HG02623 (cell line): ENCODE results near the gene UBE2QL1.

Experiments used
- ATAC-seq: cut with Tn5 transposase; IDR thresholded peaks from one replicate; pipeline ENCODE4 v1.9.1; 2021; ENCODE audit warnings: moderate library complexity; ENCODE audit not compliant: unreplicated experiment

Gene UBE2QL1

GRCh38 chr5:6427694-6428093, 21.0 kb upstream of the UBE2QL1 start:
- no peak for ATAC-seq

- no peak for ATAC-seq
Measured at GRCh38 chr5:6430418-6431028, 18.1 kb upstream of the UBE2QL1 start.

- ATAC-seq = no peak
Measured at GRCh38 chr5:6431214-6432195, 17.2 kb upstream of the UBE2QL1 start.

GRCh38 chr5:6432206-6432605, 16.5 kb upstream of the UBE2QL1 start:
- ATAC-seq = no peak

- no peak for ATAC-seq
Measured at GRCh38 chr5:6434731-6435130, 13.9 kb upstream of the UBE2QL1 start.

GRCh38 chr5:6435356-6435755, 13.3 kb upstream of the UBE2QL1 start:
- no peak for ATAC-seq

GRCh38 chr5:6436715-6437331, 11.8 kb upstream of the UBE2QL1 start:
- no peak for ATAC-seq

GRCh38 chr5:6439588-6440550, 8.8 kb upstream of the UBE2QL1 start:
- no peak for ATAC-seq

GRCh38 chr5:6442333-6442732, 6.3 kb upstream of the UBE2QL1 start:
- ATAC-seq = no peak

- no peak for ATAC-seq
Measured at GRCh38 chr5:6443326-6443725, 5.3 kb upstream of the UBE2QL1 start.

- no peak for ATAC-seq
Measured at GRCh38 chr5:6446042-6446441, 2.6 kb upstream of the UBE2QL1 start.

GRCh38 chr5:6446626-6447309, 1.9 kb upstream of the UBE2QL1 start:
- no peak for ATAC-seq

- ATAC-seq = no peak
Measured at GRCh38 chr5:6447384-6448140, 1.1 kb upstream of the UBE2QL1 start.

- no peak for ATAC-seq
Measured at GRCh38 chr5:6448141-6448491, 543 bp upstream of the UBE2QL1 start.

- no peak for ATAC-seq
Measured at GRCh38 chr5:6449465-6450158, 953 bp downstream of the UBE2QL1 start.

GRCh38 chr5:6450319-6450833, 1.7 kb downstream of the UBE2QL1 start:
- no peak for ATAC-seq

GRCh38 chr5:6452622-6453504, 4.2 kb downstream of the UBE2QL1 start:
- no peak for ATAC-seq
